GM12878 (cell line): Measurements from ENCODE around the gene EVC. TPM values are rescaled to one million over a fixed set of nuclear protein-coding genes. Genes with fewer than 3 reads are reported as not detected.

Source experiments
- ATAC-seq: fragments of 200-7000 bp; cut with Tn5 transposase; 3 replicates; pipeline ENCODE4 v1.9.1; 2020; ENCODE audit warnings: mild to moderate bottlenecking, moderate library complexity
- BruUV-seq: library from RNA; stranded (reverse); fragments of 400-500 nt; replicated peaks from 2 replicates; lab custom pipeline; 2021; lab: Mats Ljungman, UMichigan
- CTCF ChIA-PET: fragments of 300-600 bp; sonication (Branson Sonifier 250); formaldehyde crosslinking; extraction: SDS; loops from one replicate; lab custom pipeline; 2021; ENCODE audit warnings: inconsistent platforms; lab: Yijun Ruan, JAX
- POLR2A ChIA-PET: fragments of 350-600 bp; formaldehyde crosslinking; extraction: SDS; loops from one replicate; lab custom pipeline; 2021; ENCODE audit warnings: inconsistent platforms; lab: Charles Lee
- RAD21 ChIA-PET: fragments of 300-600 bp; sonication (Branson Sonifier 250); formaldehyde crosslinking; loops from one replicate; lab custom pipeline; 2023; ENCODE audit warnings: antibody characterized with exemption; ENCODE audit not compliant: unreplicated experiment; lab: Charles Lee
- SMC1A ChIA-PET: fragments of 300-600 bp; sonication (Branson Sonifier 250); formaldehyde crosslinking; loops from one replicate; lab custom pipeline; 2023; ENCODE audit not compliant: unreplicated experiment, uncharacterized antibody; lab: Charles Lee
- DNase-seq: peaks from one replicate; pipeline ENCODE4 v3.0.0-alpha.2; 2011; ENCODE audit warnings: low read depth, low spot score
- FAIRE-seq: peaks from 3 replicates; lab custom pipeline; 2011; peaks lifted over from hg19 to GRCh38; lab: Jason Lieb, UNC
- H2AFZ ChIP-seq: 2 replicates; pipeline ENCODE4 v1.6.0; 2011; ENCODE audit warnings: low read depth, low read length, control low read depth; ENCODE audit not compliant: control insufficient read depth
- H3K27ac ChIP-seq: 2 replicates; pipeline ENCODE4 v1.5.1; 2011; ENCODE audit warnings: control low read depth; ENCODE audit not compliant: control insufficient read depth, insufficient read depth
- H3K27me3 ChIP-seq, 2 experiments: replicated peaks in 1 of 2; 2 replicates each; pipeline versions ENCODE4 v1.6.0 to v1.6.1; 2011; ENCODE audit warnings: low read length in 1 of 2; ENCODE audit not compliant: control insufficient read depth in 2 of 2, insufficient read depth in 2 of 2
- H3K36me3 ChIP-seq, 2 experiments: 2 replicates each; pipeline ENCODE4 v1.5.1; 2011; ENCODE audit warnings: low read length in 1 of 2; ENCODE audit not compliant: control insufficient read depth in 2 of 2, insufficient read depth in 2 of 2
- H3K4me1 ChIP-seq: 2 replicates; pipeline ENCODE4 v1.6.1; 2011; ENCODE audit warnings: mild to moderate bottlenecking, low read length, moderate library complexity, mixed read lengths; ENCODE audit not compliant: control insufficient read depth, insufficient read depth
- H3K4me2 ChIP-seq: 2 replicates; pipeline ENCODE4 v1.6.0; 2011; ENCODE audit warnings: control low read depth; ENCODE audit not compliant: control insufficient read depth, insufficient read depth
- H3K4me3 ChIP-seq: fragments of 200-600 bp; sonication (generic); 2 replicates; pipeline ENCODE4 v1.5.1; 2016
- H3K79me2 ChIP-seq: 2 replicates; pipeline ENCODE4 v1.6.0; 2011; ENCODE audit warnings: low read length; ENCODE audit not compliant: control insufficient read depth, insufficient read depth
- H3K9ac ChIP-seq: 2 replicates; pipeline ENCODE4 v1.8.0; 2011; ENCODE audit warnings: low read length, control low read depth, mixed read lengths; ENCODE audit not compliant: control insufficient read depth, insufficient read depth
- H3K9me3 ChIP-seq: replicated peaks from 3 replicates; pipeline ENCODE4 v1.5.1; 2011; ENCODE audit warnings: mild to moderate bottlenecking, low read length; ENCODE audit not compliant: control insufficient read depth, insufficient read depth
- H4K20me1 ChIP-seq: 2 replicates; pipeline ENCODE4 v1.6.0; 2011; ENCODE audit not compliant: control insufficient read depth, insufficient read depth
- BACH1 ChIP-seq: fragments of 450-650 bp; IDR thresholded peaks from 2 replicates; pipeline ENCODE4 v1.6.1; 2017; ENCODE audit warnings: mild to moderate bottlenecking, borderline replicate concordance
- CHD2 ChIP-seq: IDR thresholded peaks from 2 replicates; pipeline ENCODE4 v1.6.1; 2011; ENCODE audit warnings: low read depth, low read length, improper control_type of control experiment, borderline replicate concordance
- MEF2A ChIP-seq: IDR thresholded peaks from 2 replicates; pipeline ENCODE4 v1.6.1; 2011; ENCODE audit warnings: low read depth, mild to moderate bottlenecking, low read length, moderate library complexity; ENCODE audit not compliant: insufficient read depth
- NR2C1 ChIP-seq: fragments of 450-650 bp; IDR thresholded peaks from 2 replicates; pipeline ENCODE4 v1.6.1; 2017; ENCODE audit warnings: antibody characterized with exemption, mild to moderate bottlenecking, moderate library complexity
- SMAD1 ChIP-seq: fragments of 450-650 bp; IDR thresholded peaks from 2 replicates; pipeline ENCODE4 v1.6.1; 2018; ENCODE audit warnings: mild to moderate bottlenecking, low read depth; ENCODE audit not compliant: partially characterized antibody
- SMARCA5 ChIP-seq: fragments of 450-650 bp; IDR thresholded peaks from 2 replicates; pipeline ENCODE4 v1.6.1; 2017; ENCODE audit warnings: mild to moderate bottlenecking
- ZBED1 ChIP-seq: IDR thresholded peaks from 2 replicates; pipeline ENCODE4 v1.6.1; 2016; ENCODE audit warnings: borderline replicate concordance
- ZNF24 ChIP-seq: fragments of 450-650 bp; IDR thresholded peaks from 2 replicates; pipeline ENCODE4 v1.6.1; 2017; ENCODE audit warnings: antibody characterized with exemption, mild to moderate bottlenecking
- ZSCAN29 ChIP-seq: fragments of 450-650 bp; IDR thresholded peaks from 2 replicates; pipeline ENCODE4 v1.6.1; 2017; ENCODE audit warnings: mild to moderate bottlenecking, moderate library complexity
- WGBS: methylation state at CpG from one replicate; pipeline ENCODE4 v1.1.6; 2016; ENCODE audit warnings: low lambda C conversion rate; ENCODE audit not compliant: insufficient replicate concordance, insufficient coverage; ENCODE audit errors: missing lambda C conversion rate; 5-methylcytosine and 5-hydroxymethylcytosine counted together
- in situ Hi-C: fragments of 300-500 bp; cut with MboI; formaldehyde crosslinking; loops from 9 replicates; pipeline ENCODE4 v1.14.3; 2018; ENCODE audit warnings: mixed read lengths
- intact Hi-C: fragments of 100-400 bp; cut with micrococcal nuclease; formaldehyde crosslinking; loops from one replicate; pipeline ENCODE4 v1.14.2; 2022; ENCODE audit not compliant: unreplicated experiment
- polyA plus RNA-seq, 11 experiments: library from polyadenylated mRNA; depleted of rRNA in 4 of 11; unstranded in 6 of 11; stranded (reverse) in 5 of 11; fragments of >200 nt; fragmentation: Nextera tagmentation in 4 of 11; fragmentation: Illumina TruSeq in 1 of 11; extraction: Ambion mirVana in 4 of 11; extraction: Trizol in 1 of 11; gene quantifications; 1 replicate in 1 of 11; 2 replicates in 10 of 11; pipeline versions ENCODE4 v1.2.1 to v1.2.3, GENCODE V29; 2011 to 2016; ENCODE audit warnings: inconsistent platforms in 2 of 11, missing spikeins in 2 of 11, low read depth in 1 of 11
- total RNA-seq, 4 experiments: library from RNA; depleted of rRNA in 3 of 4; stranded (reverse); fragments of >200 nt in 3 of 4; fragmentation: Illumina TruSeq in 1 of 4; extraction: Trizol in 1 of 4; gene quantifications; 2 replicates each; pipeline versions ENCODE4 v1.2.1 to v1.2.3, GENCODE V29; 2013 to 2021
- TF ChIP-seq, protein P1 (sequence below): IDR thresholded peaks from 2 replicates; pipeline ENCODE4 v1.6.1; 2012; ENCODE audit warnings: low read depth, low read length, improper control_type of control experiment
- TF ChIP-seq, protein P2 (sequence below): fragments of 450-650 bp; conservative IDR thresholded peaks from 2 replicates; pipeline ENCODE4 v1.6.1; 2017; ENCODE audit warnings: mild to moderate bottlenecking, moderate library complexity
- TF ChIP-seq, protein P3 (sequence below): IDR thresholded peaks from 2 replicates; pipeline ENCODE4 v1.6.1; 2012; ENCODE audit warnings: mild to moderate bottlenecking, low read depth, low read length
- TF ChIP-seq, protein P4 (sequence below): fragments of 450-650 bp; IDR thresholded peaks from 2 replicates; pipeline ENCODE4 v1.6.1; 2017; ENCODE audit warnings: borderline replicate concordance

The EVC gene
- total and polyA plus RNA-seq, 10 of the 15 experiments (the other 5 are each of a cell fraction or from before 2014, with no cell fraction given): 0.87 to 55.9 (median 15.6) TPM

DNA sequence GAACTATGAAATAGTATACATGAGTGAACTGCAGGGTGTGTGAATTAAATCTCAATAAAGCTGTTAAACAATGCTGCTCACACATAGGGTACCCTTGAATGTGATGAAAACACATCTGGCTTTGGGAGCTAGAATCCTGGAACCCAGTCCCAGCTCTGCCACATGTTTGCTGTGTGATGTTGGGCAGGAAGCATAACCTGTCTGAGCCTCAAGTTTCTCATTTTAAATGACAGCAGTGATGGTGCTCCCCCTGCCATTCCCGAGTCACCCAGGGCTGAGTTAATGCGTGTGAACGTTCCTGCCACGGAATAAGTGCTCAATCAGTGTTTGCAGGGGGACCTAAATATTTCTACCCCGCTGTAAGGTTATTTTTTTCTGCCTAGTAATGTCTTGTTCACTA lies 10.9 kb downstream of the EVC start:
- ChIA-PET CTCF (interaction anchor here (0.8 to 1.0 kb wide), 2 partner anchors 15 to 69 kb away, joined by 3 read pairs; no protein-coding TSS in a partner anchor), SMC1A (interaction anchor here (0.6 to 1.5 kb wide), 5 partner anchors 12 to 52 kb away, joined by 3 to 4 read pairs (median 3); no protein-coding TSS in a partner anchor), POLR2A (interaction anchor here (0.6 to 1.2 kb wide), 2 partner anchors 13 to 970 kb away, joined by 3 read pairs; no protein-coding TSS in a partner anchor), RAD21 (interaction anchor here (0.5 kb wide), 1 partner anchor 18 kb away, joined by 3 read pairs; no protein-coding TSS in a partner anchor)
- FAIRE-seq (no peak), DNase-seq (no peak), ATAC-seq (no peak)
- BruUV-seq: no TSS peak
- no peaks in the 10 kb centered on the region for H4K20me1 ChIP-seq
- no peak overlapping the region for H3K4me2 ChIP-seq
- H3K36me3 ChIP-seq: peaks cover 0 to 4% of the 10 kb centered on the region in 2 experiments; a peak in 1 of 4 replicates
- peaks cover 3% of the 10 kb centered on the region for H3K79me2 ChIP-seq
- TF ChIP-seq, protein P1, sequence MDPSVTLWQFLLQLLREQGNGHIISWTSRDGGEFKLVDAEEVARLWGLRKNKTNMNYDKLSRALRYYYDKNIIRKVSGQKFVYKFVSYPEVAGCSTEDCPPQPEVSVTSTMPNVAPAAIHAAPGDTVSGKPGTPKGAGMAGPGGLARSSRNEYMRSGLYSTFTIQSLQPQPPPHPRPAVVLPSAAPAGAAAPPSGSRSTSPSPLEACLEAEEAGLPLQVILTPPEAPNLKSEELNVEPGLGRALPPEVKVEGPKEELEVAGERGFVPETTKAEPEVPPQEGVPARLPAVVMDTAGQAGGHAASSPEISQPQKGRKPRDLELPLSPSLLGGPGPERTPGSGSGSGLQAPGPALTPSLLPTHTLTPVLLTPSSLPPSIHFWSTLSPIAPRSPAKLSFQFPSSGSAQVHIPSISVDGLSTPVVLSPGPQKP: no peak
- TF ChIP-seq MEF2A: no peak
- no peak for TF ChIP-seq BACH1
- no peak for TF ChIP-seq SMAD1
- TF ChIP-seq, protein P2, sequence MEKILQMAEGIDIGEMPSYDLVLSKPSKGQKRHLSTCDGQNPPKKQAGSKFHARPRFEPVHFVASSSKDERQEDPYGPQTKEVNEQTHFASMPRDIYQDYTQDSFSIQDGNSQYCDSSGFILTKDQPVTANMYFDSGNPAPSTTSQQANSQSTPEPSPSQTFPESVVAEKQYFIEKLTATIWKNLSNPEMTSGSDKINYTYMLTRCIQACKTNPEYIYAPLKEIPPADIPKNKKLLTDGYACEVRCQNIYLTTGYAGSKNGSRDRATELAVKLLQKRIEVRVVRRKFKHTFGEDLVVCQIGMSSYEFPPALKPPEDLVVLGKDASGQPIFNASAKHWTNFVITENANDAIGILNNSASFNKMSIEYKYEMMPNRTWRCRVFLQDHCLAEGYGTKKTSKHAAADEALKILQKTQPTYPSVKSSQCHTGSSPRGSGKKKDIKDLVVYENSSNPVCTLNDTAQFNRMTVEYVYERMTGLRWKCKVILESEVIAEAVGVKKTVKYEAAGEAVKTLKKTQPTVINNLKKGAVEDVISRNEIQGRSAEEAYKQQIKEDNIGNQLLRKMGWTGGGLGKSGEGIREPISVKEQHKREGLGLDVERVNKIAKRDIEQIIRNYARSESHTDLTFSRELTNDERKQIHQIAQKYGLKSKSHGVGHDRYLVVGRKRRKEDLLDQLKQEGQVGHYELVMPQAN: no peak
- no peak for TF ChIP-seq ZSCAN29
- no peak for TF ChIP-seq CHD2
- TF ChIP-seq, protein P3, sequence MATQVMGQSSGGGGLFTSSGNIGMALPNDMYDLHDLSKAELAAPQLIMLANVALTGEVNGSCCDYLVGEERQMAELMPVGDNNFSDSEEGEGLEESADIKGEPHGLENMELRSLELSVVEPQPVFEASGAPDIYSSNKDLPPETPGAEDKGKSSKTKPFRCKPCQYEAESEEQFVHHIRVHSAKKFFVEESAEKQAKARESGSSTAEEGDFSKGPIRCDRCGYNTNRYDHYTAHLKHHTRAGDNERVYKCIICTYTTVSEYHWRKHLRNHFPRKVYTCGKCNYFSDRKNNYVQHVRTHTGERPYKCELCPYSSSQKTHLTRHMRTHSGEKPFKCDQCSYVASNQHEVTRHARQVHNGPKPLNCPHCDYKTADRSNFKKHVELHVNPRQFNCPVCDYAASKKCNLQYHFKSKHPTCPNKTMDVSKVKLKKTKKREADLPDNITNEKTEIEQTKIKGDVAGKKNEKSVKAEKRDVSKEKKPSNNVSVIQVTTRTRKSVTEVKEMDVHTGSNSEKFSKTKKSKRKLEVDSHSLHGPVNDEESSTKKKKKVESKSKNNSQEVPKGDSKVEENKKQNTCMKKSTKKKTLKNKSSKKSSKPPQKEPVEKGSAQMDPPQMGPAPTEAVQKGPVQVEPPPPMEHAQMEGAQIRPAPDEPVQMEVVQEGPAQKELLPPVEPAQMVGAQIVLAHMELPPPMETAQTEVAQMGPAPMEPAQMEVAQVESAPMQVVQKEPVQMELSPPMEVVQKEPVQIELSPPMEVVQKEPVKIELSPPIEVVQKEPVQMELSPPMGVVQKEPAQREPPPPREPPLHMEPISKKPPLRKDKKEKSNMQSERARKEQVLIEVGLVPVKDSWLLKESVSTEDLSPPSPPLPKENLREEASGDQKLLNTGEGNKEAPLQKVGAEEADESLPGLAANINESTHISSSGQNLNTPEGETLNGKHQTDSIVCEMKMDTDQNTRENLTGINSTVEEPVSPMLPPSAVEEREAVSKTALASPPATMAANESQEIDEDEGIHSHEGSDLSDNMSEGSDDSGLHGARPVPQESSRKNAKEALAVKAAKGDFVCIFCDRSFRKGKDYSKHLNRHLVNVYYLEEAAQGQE: no peak
- no peak for TF ChIP-seq ZNF24
- no peak for TF ChIP-seq ZBED1
- TF ChIP-seq SMARCA5: no peak
- TF ChIP-seq NR2C1: no peak
- TF ChIP-seq, protein P4, sequence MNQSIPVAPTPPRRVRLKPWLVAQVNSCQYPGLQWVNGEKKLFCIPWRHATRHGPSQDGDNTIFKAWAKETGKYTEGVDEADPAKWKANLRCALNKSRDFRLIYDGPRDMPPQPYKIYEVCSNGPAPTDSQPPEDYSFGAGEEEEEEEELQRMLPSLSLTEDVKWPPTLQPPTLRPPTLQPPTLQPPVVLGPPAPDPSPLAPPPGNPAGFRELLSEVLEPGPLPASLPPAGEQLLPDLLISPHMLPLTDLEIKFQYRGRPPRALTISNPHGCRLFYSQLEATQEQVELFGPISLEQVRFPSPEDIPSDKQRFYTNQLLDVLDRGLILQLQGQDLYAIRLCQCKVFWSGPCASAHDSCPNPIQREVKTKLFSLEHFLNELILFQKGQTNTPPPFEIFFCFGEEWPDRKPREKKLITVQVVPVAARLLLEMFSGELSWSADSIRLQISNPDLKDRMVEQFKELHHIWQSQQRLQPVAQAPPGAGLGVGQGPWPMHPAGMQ: no peak
- WGBS: 0% methylated on average over 5 of the region's 5 CpGs
- H3K4me3 ChIP-seq: no peak overlapping the region
- no peaks in the 10 kb centered on the region for H3K27me3 ChIP-seq
- peaks cover 3% of the 10 kb centered on the region; the same call in 1 of the 2 replicates for H3K4me1 ChIP-seq
- peaks cover 5% of the 10 kb centered on the region; the same call in 2 of the 3 replicates for H3K9me3 ChIP-seq
- no peak overlapping the region for H2AFZ ChIP-seq
- in situ Hi-C loops (no loop called here), intact Hi-C loops (no loop called here)
- H3K9ac ChIP-seq: no peak overlapping the region
- H3K27ac ChIP-seq: no peak overlapping the region
